Ammon's horn (tissue), 1 donor: ENCODE measurements around the gene CNTNAP2.

Source experiments
- DNase-seq: peaks from one replicate; pipeline ENCODE4 v3.0.0-alpha.2; 2016; ENCODE audit warnings: low spot score

Gene CNTNAP2

DNA sequence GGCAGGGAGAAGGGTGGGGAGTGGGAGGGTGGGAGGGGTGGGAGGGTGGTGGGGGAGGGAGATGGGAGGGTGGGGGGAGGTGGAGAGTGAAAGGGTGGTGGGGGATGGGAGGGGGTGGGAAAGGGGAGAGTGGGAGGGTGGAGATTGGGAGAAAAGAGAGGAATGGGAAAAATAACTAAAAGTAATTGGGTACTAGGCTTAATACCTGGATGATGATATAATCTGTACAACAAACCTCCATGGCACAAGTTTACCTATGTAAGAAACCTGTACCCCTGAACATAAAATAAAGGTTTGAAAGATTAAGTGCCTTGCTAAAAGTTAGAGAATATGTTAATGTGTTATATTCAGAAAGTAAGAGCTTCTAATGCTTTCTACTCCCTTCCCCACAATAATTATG lies 564.9 kb downstream of the CNTNAP2 start:
- no peak for DNase-seq

DNA sequence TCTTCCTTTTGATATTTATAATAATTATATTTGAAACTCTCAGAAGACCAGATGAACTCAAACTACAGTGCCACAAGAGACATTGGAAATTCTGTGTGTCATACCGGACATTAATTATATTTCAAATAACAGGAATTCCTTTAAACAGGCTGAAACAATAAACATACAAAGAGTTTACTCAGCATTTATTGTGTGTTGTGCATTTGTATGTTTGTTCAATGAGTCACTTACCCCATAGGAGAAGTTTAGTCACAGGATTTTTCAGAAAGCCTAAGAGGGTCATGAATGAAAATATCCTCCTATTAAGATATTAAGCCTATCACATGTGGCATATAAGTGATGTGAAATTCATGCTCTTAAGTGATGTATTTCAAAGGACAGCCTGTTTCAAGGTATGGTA lies 566.8 kb downstream of the CNTNAP2 start:
- no peak for DNase-seq

DNA sequence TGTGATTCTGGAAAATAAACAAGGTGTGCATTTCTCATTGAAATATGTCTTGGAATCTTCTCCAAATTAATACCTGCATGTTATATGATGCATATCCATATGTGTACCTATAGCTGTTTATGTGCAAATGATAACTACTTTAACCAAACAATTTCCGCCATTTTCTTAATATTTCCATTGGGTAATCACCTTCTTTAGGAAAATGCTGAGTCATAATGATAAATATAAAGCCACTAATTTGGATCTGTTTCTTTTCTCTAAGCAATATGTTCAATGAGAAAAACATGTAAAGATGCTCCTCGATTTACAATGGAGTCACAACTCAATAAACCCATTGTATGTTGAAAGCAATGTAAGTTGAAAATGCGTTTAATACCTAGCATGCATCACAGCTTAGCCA lies 574.4 kb downstream of the CNTNAP2 start:
- DNase-seq = no peak

DNA sequence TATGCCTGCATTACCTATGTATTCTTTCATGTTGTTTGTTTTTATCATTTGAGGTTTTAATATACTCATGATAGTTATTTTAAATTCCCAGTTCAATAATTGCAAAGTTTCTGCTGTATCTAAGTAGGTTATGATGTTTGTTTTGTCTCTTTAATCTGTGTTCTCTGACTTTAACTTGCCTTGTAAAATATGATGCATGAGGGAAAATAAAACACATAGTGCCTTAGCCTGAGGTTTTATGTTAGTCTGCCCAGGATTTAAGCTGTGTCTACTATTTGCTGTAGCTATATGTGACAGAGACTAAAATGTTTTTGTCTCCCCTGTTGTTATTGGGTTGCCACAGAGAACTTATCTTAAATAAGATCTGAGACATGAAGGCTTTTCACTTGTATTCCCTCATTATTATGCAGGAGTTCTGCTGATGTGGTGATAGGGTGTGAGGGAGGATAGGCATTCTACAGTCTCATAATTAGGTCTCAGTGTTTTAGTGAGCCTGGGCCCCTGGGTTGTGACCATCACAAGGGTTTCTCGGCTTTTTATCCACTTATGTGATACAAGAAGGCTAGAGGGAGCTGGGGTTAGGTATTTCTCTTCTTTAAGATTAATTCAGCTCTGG lies 582.5 kb downstream of the CNTNAP2 start:
- DNase-seq = no peak

DNA sequence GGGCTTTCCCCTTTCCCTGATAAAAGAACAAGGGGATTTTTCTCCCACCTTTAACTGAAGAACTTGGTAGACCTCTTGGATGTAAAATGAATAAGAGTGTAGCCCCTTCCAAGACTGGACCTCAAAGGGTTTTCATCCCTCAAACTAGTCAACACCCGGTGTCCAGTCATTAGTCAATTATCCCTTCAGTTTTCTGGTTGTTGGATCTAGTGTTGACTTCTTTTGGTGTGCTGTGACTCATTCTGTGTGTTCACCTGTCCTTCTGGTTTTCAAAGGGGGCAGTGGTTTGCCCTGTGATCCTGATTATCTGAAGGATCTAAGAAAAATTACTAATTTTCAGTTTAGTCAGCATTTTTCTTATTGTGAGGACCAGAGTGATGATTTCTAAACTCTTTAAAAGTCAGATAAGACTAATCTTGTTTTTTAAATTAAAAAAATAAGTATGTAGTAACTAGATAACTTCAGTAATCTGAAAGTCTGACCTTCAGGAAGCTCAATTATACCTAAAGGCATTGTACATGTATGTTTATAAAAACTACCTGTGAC lies 583.5 kb downstream of the CNTNAP2 start:
- DNase-seq = no peak

DNA sequence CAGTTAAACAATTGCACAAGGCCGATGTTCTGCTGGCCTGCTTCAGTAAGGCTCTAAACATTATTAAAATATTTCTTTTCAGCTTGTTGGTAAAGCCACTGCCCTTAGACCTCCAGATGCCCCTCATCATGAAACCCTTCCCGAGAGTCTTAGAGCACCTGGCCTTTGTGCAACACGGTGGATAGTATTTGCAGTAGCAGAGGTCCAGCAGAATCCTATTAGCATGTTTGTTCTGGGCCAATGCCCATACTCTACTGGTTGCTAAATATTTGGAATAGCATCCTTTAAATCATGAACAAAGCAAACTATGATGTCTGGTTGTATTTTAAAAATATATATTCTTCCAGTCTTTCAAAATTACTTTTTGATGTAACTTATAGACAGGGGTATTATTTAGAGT lies 584.6 kb downstream of the CNTNAP2 start:
- no peak for DNase-seq

DNA sequence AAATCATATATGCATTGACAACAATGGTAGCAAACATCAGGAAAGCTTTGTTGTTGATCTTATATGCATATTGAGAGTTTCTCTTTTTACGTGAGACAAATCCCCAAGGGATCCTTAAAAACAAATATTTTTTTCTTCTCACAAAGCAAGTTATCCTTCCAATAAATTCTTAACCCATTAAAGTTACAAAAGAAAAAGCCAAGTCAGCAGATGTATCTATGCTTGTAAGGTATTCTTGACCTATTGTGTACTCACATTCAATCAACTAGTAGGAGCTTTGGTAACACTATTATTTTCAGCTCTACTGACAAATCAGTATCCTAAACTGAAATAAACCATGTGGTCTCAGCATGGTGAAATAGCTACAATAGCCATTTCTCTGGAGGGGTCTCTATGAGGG lies 586.3 kb downstream of the CNTNAP2 start:
- no peak for DNase-seq

DNA sequence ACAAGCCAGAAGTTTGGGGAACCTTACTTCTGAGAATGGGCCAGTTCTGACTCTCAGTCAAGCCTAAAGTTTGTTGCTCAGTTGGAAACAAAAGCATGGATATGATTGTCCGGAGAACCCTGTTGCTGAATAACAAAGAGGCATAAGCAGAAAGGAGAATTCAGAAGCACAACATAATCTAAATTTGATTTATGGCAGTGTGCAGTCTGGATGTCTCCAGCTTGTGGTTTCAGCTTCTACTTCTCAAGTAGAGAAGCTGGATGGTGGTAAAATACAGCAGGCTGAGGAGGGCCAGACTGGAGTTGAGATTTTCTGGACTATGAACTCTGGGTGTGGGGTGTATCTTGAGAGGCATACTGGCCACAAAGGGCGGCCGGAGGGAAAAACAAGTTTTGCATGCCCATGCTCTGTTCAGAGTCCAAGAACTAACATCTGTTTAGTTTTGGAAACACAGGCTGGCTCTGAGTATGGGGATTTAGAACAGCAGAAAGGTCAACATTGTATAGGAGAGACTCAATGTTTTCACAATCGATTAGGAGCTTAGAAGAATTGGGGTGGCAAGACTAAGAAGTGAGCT lies 592.9 kb downstream of the CNTNAP2 start:
- no peak for DNase-seq

DNA sequence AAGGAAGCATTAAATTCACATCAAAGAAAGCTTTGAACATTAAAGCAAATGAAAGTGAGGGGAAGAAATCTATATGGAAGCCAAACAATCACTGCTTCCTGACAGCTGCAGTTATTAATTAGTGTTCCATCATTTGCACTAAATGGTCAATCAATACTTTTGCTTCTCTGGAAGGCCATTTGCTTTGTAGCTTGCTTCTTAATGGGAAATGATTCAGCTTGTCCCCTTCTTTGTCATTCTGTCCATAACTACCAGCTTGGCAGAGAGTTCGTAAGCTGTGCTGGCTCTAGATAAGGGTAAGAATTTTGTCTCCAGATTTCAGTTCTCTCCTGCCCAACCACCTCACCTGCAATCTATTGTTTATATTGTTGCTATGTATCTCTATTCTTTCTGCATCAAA lies 596.6 kb downstream of the CNTNAP2 start:
- DNase-seq = no peak

DNA sequence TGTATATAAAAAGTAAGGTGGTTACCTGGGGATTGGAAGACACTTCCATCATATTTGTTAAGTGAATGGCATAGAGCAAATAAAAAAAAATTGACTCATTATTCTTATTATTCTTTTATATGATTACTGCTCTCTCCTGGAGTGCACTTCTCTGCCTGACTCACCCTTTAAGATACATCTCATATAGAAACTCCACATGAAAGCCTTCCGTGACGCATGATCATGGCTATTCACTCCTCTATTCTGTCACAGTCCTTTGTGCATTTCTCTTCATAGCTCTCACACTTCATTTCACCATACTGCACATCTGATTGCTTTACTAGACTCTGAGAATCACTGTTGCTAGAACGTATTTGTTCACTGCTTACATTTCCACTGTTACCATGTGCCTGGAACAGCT lies 597.3 kb downstream of the CNTNAP2 start:
- no peak for DNase-seq

DNA sequence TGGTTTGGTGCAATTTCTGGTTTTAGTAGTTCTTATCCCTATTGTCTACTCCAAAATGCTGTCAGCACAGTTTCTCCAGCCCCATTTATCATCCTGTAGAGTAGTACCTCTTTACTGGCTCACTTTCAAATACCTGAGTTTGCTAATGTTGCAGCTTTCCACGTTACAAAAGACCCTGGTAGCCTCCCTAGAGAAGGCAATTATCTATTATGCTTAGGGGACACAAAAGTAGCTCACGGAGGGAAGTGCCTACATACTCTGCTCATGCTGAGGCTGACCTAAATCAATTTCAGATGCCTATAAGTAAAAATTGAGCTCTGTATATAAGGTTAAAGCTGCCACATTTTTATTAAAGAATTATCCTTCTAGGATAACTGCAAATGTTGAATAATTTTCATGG lies 603.6 kb downstream of the CNTNAP2 start:
- no peak for DNase-seq

DNA sequence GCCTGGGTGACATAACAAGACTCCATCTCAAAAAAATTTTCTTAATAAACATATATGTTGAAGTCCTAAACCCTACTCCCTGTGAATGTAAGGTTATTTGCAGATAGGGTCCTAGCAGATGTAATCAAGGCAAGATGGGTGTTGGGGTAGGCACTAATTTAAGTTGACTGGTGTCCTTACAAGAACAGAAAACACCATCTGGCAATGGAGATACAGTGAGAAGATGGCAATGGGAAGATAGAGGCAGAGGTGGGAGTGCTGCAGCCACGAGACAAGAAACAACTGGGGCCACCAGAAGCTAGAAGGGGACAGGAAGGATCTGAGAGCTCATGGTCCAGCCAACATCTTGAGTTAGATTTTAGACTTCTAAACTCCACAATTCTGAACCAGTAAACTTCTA lies 606.4 kb downstream of the CNTNAP2 start:
- no peak for DNase-seq

DNA sequence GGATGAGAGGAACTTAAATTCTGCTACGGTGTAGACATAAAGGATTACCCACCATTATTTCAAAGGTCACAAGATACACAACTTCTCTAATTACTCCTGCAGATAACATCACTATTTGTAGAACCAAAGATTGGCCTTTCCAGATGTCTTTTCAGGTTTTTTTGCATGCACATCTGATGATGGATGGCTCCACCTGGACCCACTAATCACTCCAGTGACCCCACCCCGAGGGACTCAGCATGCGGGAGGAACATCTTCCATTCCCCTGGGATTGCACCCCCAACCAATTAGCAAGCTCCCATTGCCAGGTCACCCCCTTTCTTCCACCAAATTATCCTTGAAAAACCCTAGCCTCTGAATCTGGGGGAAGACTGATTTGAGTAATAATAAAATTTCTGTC lies 608.9 kb downstream of the CNTNAP2 start:
- DNase-seq = no peak

DNA sequence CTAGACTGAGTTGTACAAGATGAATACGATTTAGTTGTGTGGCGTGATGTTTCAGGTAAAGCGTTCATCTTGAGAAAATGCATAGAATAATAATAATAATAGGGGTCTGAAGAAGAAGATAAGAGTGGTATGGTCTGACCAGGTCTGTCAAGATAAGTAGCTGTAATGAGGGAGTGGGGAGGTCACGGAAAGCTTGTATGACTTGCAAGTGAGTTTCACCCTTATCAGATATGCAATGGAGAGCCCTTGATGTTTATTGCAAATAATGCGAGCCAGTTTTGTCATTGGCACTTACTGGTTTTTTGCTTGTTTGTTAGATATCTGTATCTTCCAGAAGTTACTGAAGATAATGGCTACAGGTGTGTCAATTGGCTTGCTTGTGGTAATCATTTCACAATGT lies 611.5 kb downstream of the CNTNAP2 start:
- DNase-seq = no peak

DNA sequence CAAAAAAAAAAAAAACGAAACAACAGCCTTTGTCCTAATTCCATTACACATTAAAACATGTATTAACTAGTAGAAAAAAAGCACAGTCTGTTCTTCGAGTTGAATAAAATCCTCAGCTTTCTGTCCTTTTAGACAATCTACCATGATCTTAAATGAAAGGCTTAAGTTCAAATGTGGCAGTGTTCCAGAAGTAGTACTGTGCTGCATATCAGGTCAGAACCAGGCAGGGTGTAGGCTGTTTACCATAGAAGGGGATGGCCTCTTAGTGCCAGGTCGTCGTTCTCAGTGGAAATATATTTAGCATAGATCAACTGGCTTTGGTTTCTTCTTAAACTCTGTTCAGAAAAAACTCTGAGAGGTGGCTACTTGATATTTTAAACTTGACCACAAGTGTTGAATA lies 612.0 kb downstream of the CNTNAP2 start:
- DNase-seq = no peak

DNA sequence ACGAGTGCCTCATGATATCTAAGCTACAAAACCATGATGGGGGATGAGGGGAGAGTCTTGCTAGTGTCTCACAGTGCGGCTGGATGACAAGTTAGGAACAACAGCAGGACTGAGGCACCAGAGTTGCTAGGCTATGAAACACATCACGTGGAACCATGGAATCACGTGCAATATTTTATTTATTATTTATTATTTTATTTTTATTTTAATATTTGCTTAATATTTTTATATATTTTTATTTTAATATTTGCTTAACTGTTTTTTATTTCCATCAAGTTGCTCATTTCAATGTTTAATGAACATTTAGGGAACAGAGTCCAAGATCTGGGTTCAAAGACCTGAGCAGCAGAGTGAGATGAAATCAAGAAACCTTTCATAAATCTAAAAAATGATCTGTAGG lies 614.6 kb downstream of the CNTNAP2 start:
- DNase-seq = no peak

DNA sequence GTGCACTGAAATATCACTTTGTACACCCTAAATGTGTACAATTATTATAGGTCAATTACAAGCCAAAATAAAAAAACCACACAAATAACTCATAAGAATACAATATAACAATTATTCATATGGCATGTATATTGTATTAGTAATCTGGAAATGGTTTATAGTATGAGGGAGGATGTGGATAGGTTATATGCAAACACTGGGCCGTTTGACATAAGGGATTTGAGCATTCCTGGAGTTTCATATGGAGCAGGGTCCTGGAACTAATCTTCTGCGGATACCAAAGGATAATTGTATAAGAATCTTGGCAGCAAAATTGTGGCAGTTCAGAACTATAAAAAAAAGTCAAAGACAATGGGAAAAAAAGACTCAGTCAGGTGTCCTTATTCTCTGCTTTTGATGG lies 619.4 kb downstream of the CNTNAP2 start:
- DNase-seq = no peak

DNA sequence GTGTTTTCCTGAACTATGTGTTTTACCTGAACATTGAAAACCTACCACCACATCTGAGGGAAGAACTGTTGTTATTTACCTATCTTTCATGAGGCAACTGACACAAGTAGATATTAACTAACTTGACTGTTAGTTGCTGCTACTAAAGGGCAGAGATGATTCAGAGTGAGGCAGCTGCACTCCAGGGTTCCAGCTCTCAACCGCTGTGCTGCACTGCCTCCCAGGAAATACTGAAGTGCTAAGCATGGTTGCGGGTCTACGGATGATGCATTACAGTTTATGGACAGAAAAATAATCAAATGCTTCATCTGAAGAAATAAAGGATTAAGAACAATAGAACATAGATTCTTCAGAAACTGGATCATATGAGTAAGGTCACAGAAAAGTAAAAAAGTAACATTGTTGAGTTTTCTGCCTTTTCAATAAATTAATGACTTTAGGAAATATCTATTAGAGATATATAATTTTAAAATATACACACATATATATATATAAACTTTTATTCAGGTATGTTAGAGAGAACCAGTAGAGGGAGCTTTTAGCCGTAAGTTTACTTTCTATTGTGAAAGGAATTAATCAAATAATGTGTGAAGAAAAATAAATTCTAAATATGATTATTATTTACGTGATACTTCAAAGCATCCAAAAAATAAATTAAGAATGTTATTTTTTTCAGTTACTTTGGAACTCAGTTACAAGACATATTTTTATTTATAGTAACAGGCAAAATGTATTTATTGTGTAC lies 620.0 kb downstream of the CNTNAP2 start:
- DNase-seq = no peak

DNA sequence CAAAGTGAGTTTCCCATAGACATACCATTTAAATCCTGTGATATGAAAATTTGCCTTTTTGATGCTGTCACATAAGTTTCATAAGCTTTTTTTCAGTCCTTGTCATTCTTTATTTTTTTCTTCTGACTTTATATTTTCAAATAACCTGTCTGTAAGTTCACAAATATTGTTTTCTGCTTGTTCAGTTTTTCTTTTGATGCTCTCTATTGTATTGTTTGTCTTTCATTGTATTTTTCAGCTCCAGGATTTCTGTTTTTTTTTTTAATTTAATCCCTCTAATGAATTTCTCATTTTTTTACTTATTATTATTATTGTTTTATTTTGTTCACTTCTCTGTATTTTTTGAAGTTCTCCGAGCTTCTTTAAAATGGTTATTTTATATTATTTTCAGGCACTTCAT lies 623.4 kb downstream of the CNTNAP2 start:
- DNase-seq = no peak

DNA sequence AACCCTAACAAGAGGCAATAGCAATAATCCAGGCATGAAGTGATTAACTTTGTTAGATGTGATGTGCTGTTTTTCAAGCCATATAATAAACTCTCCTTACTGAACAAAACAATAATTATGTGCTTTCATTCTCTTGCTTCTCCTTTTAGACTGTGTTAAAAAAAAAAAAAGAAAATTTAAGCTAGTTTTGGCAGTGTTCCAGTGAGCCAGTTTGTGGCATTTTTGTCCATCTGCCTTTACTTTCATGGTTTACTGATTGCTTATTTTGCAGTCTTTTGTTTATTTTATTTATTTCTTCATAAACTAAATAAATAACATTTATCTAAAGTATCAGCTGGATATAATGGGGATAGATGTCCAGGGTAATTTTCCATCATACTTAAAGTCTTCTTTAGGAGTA lies 625.3 kb downstream of the CNTNAP2 start:
- no peak for DNase-seq

DNA sequence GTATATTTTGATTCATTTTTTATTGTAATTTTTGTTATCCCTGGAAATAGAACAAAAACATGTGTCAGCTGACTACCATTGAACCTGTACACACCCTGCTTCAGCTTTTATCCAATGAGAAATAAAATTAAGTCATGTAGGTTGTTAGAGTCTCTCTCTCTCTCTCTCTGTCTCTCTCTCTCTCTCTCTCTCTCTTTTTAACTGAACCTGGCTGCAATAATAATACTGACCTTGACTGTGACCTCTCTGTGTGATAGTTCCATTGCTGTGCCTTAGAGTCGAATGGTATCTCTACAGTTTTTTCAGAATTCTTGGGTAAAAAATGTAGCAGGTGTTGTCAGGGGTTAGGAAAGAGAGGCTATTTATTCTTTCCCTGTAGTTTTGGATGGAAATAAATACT lies 637.8 kb downstream of the CNTNAP2 start:
- no peak for DNase-seq

DNA sequence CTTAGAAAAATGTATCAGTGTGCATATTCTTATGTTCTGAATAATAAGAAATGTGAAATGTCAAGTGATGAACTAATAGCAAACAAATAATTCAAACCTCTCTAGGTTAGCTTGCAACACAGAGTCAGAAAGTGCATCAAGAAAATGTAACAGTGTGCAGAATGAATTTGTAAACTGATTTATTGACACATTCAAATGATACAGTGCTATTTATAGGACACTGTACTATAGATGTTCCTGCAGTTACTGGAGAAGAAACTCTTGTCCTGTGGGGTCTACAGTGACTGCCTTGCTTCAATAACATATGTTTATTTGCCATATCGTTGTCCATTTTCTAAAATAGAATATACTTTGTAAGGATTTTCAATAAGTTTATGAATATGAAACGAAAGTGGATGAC lies 639.0 kb downstream of the CNTNAP2 start:
- DNase-seq = no peak

DNA sequence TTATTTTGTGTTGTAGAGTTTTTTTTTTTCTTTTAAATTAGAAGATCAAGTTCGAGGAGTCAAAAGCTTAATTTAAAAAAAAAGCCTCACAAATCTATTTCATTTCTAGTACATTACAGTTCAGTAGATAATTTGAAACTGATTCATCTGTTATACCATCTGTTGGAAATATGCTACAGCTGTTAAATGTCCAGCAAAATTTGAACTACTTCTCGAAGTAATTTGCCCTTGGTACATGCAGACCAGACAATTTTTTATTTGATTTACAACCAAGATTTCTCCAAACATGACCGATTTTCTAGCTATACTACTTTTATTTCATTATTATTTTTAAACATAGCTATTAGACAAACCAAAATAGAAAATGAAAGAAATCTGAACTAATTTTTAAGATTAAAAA lies 647.9 kb downstream of the CNTNAP2 start:
- no peak for DNase-seq

DNA sequence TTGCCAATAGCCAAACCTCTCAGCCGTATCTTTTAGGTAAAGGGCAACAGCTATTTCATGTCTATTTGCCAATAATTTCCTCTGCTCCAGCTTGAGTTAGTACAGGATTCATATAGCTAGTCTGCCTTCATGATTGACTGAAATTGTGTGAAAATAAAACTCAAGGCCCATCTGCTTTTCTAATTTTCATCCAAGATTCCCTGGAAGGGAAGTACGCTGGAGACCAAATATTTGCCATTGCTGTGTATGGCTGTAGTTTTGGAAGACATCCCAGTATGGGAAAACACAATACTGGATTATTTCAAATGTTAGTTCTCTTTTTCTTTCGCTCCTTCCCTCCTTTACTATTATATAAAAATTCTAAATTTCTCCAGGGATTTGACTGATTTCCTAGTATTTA lies 652.4 kb downstream of the CNTNAP2 start:
- DNase-seq = no peak
